GM19351 (cell line): ENCODE data around the gene CD180.

ENCODE experiments used
- ATAC-seq: cut with Tn5 transposase; IDR thresholded peaks from one replicate; pipeline ENCODE4 v1.9.1; 2021; ENCODE audit warnings: mild to moderate bottlenecking, moderate library complexity; ENCODE audit not compliant: unreplicated experiment

The CD180 gene

DNA sequence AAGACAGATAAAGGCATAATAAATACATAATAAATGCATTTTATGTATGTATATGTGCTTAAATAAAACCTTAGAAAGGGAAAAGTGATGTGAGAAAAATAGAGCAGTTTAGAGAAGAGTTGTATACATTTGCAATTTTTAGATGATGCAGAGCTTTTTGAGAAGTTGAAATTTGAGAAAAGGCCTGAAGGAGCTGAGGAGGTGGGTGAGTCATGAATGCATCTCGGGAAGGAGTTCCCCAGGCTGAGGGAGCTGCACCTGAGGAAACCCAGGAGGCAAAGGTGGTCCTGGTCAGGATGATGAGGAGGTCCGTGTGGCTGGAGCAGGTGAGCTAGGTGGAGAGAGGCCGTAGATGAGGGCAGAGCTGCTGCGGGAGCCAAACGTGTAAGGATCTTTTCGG, 17.4 kb upstream of the CD180 start:
- no peak for ATAC-seq

GRCh38 chr5:67211926-67212325, 15.3 kb upstream of the CD180 start:
- no peak for ATAC-seq

DNA sequence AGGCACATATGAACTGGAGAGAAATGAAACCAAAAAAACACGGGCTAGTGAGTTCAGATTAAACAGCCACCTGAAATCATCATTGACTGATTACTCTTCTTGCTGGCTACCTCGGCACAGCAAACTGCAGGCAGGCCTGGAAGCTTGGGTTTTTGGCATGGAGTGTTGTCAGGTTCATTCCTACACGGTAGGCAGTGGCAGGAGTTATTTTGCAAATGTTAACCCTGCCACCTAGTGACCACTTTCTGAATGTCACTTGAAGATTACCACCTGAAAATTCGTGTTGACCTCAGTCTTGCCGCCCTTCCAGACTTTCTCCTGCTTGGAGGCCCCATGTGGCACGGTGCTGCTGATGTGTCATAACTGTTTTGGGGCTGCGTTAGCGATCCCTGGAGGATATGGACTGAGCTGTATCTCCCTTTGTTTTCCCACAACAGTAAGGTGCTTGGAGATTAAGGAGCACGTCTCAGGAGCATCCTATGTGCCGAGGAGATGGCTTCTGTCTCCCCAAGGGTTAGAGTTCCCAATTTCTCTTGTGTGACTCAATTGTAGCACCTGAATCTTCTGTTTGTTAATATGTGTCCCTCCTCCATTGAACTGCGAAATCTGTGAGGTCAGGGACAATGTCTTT, 12.7 kb upstream of the CD180 start:
- ATAC-seq = peak; percentile 23

GRCh38 chr5:67208403-67208802, 11.8 kb upstream of the CD180 start:
- ATAC-seq = no peak

DNA sequence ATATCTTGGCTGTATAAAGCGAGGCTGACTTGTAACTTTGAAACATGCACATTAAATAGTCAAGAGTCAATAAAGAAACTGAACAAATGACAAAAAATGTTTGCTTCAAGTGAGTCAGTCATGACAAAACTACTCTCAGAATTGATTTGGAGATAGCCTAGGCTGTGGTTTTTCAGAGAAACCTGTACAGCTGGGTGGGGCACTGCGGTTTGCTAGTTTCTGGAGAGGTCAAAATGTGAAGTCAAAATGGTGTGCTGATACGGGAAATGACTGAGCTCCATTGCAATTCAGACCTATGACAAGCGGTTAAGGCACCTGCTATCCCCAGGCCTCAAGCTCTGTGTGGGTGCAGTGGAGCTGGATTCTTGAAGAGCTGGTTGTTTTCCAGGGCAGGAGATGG, 10.3 kb upstream of the CD180 start:
- peak; percentile 78 for ATAC-seq

- peak; percentile 28 for ATAC-seq
Observed at GRCh38 chr5:67206461-67206860, 9.9 kb upstream of the CD180 start.

DNA sequence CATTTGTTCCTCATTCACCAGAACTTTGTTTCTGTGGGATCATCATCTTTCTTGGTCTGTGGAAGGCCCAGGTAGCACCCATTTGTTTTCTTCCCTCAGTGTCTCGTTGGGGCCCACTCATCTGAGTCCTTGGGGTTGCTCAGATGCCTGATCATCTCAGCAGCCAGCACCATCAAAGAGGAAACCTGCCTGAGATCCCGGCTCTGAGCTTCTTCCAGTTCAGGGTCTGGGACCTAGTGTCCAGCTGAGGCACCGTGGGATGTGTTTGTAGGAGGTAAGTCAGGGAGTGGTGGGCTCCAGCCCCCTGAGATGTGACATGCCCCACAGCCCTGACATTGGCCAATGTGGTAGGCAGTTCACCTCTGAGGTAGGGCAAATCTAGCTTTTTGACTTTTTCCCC, 9.4 kb upstream of the CD180 start:
- no peak for ATAC-seq

- no peak for ATAC-seq
Observed at GRCh38 chr5:67204821-67205220, 8.2 kb upstream of the CD180 start.

- no peak for ATAC-seq
Observed at GRCh38 chr5:67203701-67204074, 7.1 kb upstream of the CD180 start.

DNA sequence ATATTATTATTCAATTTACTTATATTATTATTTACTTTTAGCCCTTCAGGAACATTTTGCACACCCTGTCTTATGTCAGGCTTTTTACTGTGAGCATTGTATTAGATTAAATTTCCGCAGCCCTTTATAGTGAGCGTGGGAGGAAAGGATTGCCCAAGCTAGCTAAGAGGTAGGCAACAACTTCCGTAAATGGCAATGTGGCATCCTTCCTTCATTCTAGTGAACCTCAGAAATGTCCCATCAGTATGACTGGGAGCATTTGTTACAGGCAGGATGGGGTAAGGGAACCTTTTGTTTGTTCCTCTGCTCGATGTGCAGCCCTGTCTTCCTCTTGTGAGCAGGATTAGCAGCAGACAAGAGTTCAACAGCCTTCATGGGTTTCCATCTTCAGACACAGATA, 6.2 kb upstream of the CD180 start:
- no peak for ATAC-seq

- peak; percentile 10 for ATAC-seq
Observed at GRCh38 chr5:67201897-67202549, 5.4 kb upstream of the CD180 start.

DNA sequence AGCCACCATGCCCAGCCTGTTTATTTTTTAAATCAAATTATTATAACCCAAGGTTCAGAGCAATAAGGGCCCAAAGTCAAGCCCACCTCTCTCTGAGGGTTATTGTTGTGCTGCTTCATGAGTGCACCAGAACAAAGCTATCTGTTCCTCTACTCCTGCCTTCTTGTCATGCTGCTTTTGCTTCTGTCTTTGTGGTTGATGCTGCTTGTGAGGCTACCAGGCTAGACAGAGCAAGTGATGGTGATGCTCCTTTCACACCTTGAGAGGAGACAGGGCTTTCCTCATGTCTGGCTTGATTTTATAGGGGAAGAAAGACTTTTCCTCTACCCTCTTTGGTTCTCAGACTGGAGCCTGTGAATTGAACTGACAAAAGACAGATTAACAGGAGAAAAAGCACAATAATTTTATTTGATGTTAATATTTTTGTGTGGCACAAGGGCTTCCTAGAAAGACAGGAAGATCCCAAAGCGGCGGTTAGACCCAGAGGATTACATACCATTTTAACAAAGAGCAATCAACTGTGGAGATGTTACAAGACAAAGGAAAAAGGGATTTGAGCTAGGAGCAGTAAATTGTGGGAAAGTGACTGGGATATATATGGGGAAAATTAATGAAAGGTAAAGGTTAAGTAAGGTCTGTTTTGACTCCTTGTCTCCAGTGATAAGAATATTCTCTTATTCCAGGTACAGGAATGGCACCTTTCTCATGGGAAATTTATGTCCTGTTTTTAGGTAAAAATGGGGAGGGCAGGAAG, 4.4 kb upstream of the CD180 start:
- peak; percentile 36 for ATAC-seq

DNA sequence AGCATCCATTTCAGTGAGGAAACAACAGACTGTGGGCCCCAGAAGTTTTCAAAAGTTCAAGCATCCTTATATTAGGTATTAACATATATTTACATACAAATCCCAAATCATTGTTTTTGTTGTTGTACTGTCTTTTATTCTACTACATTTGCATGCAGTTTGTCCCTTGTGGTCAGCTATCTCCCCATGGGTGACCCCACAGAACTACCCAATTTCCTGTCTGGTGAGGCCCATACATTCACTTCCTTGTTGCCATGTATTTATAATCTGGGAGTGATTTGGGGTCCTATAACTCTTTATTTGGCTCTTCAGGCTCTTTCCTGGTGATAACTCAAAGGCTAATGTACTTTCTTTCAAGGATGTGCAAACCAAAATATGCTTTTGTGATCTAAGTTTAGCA, 3.3 kb upstream of the CD180 start:
- ATAC-seq = no peak

DNA sequence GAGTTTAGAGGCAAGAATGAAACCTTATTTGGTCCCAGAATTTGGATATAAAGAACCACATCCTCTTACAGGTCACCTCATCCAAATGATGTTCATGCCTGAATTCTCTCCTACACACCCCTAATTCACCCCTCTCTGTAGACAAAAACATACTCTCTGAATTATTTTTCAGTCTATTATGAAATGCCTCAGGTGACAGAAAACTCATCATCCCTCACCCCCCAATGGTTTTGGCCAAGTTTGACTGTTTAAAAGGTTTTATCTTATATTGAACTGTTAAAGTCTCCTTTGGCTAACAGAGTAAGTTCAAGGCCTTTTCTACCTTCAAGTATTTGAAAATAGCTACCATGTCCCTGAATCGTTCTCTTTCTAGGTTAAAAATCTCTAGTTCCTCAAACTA, 2.3 kb upstream of the CD180 start:
- no peak for ATAC-seq

DNA sequence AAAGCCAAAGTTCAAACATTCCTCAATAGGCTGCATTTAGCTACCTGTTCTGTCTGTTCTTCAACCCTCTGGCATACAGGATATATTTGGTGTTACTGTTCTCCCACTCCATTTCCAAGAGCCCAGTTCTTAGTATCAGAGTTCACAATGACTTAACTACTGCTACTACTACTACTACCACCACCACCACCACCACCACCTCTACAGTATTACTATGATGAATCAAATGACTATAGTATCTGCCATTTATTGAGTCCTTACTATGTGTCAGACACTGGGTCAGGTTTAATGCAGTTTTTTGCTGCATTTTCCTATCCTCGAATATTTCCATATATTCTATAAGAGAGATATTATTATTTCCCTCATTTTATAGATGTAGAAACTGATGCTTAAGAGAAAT, 937 bp upstream of the CD180 start:
- ATAC-seq = no peak

- no peak for ATAC-seq
Observed at GRCh38 chr5:67195406-67196275, 958 bp downstream of the CD180 start.

DNA sequence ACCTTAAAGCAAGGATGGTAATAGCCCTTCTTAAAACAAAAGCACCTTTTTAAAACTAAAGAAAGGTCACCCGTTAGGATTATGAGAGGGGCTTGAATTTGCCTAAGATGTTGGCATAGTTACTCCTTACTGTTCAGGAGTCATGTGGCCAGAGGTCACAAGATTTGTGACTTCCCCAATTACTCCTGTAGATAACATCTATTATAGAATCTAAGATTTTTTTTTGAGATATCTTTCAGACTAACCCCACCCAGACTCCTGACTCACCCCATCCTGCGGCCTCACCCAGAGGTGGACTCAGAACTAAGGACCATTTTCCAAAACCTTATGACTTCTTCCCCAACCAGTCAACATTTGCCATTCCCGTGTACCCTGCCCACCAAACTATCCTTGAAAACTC, 2.4 kb downstream of the CD180 start:
- ATAC-seq = no peak

- no peak for ATAC-seq
Observed at GRCh38 chr5:67193439-67193807, 3.2 kb downstream of the CD180 start.

GRCh38 chr5:67192719-67193438, 3.7 kb downstream of the CD180 start:
- ATAC-seq = no peak

GRCh38 chr5:67190861-67191260, 5.7 kb downstream of the CD180 start:
- no peak for ATAC-seq

DNA sequence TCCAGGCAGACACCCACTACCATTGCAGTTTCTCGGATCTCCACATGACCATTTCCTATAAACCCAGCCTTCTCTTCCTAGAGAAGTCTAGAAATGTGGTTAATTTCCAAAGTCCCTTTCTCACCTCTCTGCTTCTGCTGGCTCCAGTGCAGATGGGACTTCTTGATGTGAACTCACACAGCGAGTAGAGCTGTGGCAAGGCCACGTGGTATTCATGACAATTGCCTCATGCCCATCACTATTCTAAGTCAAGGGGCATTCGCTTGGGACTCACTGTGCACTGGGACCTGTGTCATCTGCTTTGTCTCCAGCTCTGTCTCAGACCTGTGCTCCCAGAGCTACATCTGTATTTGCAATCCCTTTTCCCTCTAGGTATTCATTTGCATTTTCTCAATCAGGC, 6.2 kb downstream of the CD180 start:
- ATAC-seq = no peak
